Testis (tissue), 3 donors: ENCODE results near the gene AGO3. TPM values are rescaled to one million over a fixed set of nuclear protein-coding genes. Genes with fewer than 3 reads are reported as not detected.

ENCODE experiments used
- DNase-seq: peaks from one replicate; pipeline ENCODE4 v3.0.0-alpha.2; 2019
- H3K27ac ChIP-seq, 2 donors: fragments of 200-600 bp; sonication (generic); one replicate each; pipeline ENCODE4 v1.5.1; 2019
- H3K27me3 ChIP-seq: fragments of 200-600 bp; sonication (generic); one replicate; pipeline ENCODE4 v1.5.1; 2019
- H3K36me3 ChIP-seq: fragments of 200-600 bp; sonication (generic); one replicate; pipeline ENCODE4 v1.5.1; 2017; ENCODE audit warnings: low read depth; ENCODE audit errors: missing control alignments
- H3K4me1 ChIP-seq: fragments of 200-600 bp; sonication (generic); one replicate; pipeline ENCODE4 v1.5.1; 2019
- H3K4me3 ChIP-seq, 2 donors: fragments of 200-600 bp; sonication (generic); one replicate each; pipeline ENCODE4 v1.5.1; 2017 to 2019
- H3K9me3 ChIP-seq: fragments of 200-600 bp; sonication (generic); one replicate; pipeline ENCODE4 v1.5.1; 2017
- CTCF ChIP-seq, 3 experiments: fragments of 450-650 bp in 2 of 3; fragments of 200-600 bp in 1 of 3; sonication (generic) in 1 of 3; IDR thresholded peaks; one replicate each; pipeline ENCODE4 v1.5.1; 2016 to 2019; ENCODE audit warnings: antibody characterized with exemption in 3 of 3, mild to moderate bottlenecking in 2 of 3, moderate library complexity in 1 of 3
- POLR2A ChIP-seq: fragments of 450-650 bp; IDR thresholded peaks from one replicate; pipeline ENCODE4 v1.6.1; 2017; ENCODE audit warnings: antibody characterized with exemption, mild to moderate bottlenecking, moderate library complexity
- WGBS, 2 donors: methylation state at CpG; one replicate each; pipeline ENCODE4 v1.1.5; 2018; 5-methylcytosine and 5-hydroxymethylcytosine counted together
- intact Hi-C: fragments of 100-400 bp; cut with DNase I; formaldehyde crosslinking; loops from one replicate; pipeline ENCODE4 v1.15.1; 2023; ENCODE audit warnings: low total_unique reads
- polyA plus RNA-seq: library from polyadenylated mRNA; stranded (reverse); fragments of 350-450 nt; fragmentation: Illumina TruSeq; extraction: RNeasy Lipid Tissue Mini Kit (QIAGEN cat#74804); gene quantifications from one replicate; pipeline ENCODE4 v1.2.3, GENCODE V29; 2014; ENCODE audit warnings: low read depth, low replicate concordance; ENCODE audit not compliant: insufficient read depth
- total RNA-seq, 2 donors: library from RNA; depleted of rRNA; stranded (reverse); fragments of >200 nt; gene quantifications; one replicate each; pipeline ENCODE4 v1.2.3, GENCODE V29; 2016

Gene AGO3
- total and polyA plus RNA-seq, 3 donors from 2014 or later = 22.4 to 47.2 (median 42.6) TPM

DNA sequence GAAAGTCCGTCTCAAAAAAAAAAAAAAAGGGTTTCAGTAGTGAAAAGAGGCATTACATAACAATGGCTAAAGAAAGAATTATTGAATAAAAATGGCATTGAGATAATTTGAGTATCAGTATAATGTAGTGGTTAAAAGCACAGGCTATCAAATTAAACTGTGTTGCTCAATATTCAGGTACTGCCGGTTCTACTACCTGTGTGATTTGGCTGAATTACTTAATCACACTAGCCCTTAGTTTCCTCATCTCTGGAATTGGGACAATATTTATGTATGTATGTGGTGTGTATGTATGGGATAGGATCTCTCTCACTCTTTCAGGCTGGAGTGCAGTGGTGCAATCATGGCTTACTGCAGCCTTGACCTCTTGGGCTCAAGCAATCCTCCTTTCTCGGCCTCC is 96.9 kb downstream of the AGO3 start:
- Histone ChIP-seq H3K9me3 (no peaks in the 10 kb centered on the region), H3K4me1 (no peaks in the 10 kb centered on the region), H3K4me3 (no peak overlapping the region), H3K27ac (no peak overlapping the region), H3K36me3 (no peaks in the 10 kb centered on the region), H3K27me3 (no peaks in the 10 kb centered on the region)
- TF ChIP-seq CTCF (IDR thresholded peaks at IDR 0.05) = no peak
- TF ChIP-seq POLR2A = no peak
- no peak for DNase-seq
- 92 to 98% methylated on average over 3 of the region's 3 CpGs for WGBS, 2 donors
- intact Hi-C loops = no loop called here

- TF ChIP-seq POLR2A (no peak), CTCF (IDR thresholded peaks at IDR 0.05) (no peak)
- no peaks in the 10 kb centered on the region for H3K36me3 ChIP-seq
- H3K9me3 ChIP-seq = no peaks in the 10 kb centered on the region
- H3K4me3 ChIP-seq = no peak overlapping the region
- intact Hi-C loops = no loop called here
- DNase-seq = no peak
- no peaks in the 10 kb centered on the region for H3K4me1 ChIP-seq
- WGBS, 2 donors = 93 to 97% methylated on average over 2 of the region's 2 CpGs
- no peaks in the 10 kb centered on the region for H3K27me3 ChIP-seq
- H3K27ac ChIP-seq = no peak overlapping the region
Measured at GRCh38 chr1:36031441-36031840, 100.5 kb downstream of the AGO3 start.

- H3K4me3 ChIP-seq = no peak overlapping the region
- H3K9me3 ChIP-seq = no peaks in the 10 kb centered on the region
- TF ChIP-seq CTCF (IDR thresholded peaks at IDR 0.05) = no peak
- no peak for TF ChIP-seq POLR2A
- no peaks in the 10 kb centered on the region for H3K27me3 ChIP-seq
- intact Hi-C loops = no loop called here
- H3K36me3 ChIP-seq = no peaks in the 10 kb centered on the region
- H3K4me1 ChIP-seq = no peaks in the 10 kb centered on the region
- no peak overlapping the region for H3K27ac ChIP-seq
- DNase-seq = no peak
Measured at GRCh38 chr1:36034692-36035091, 103.8 kb downstream of the AGO3 start.

DNA sequence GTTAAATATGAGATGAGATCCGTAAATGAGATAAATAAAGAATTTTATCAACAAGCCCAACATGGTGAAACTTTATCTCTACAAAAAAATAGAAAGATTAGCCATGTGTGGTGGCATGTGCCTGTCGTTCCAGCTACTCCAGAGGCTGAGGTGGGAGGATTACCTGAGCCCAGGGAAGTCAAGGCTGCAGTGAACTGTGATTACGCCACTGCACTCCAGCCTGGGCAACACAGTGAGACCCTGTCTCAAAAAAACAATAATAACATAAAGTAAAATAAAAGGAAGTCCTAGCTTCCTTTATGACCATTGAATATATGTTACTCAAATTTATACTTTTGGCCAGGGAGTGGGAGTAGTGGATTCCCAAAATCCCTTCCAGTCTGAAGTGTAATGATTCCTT is 104.2 kb downstream of the AGO3 start:
- no peaks in the 10 kb centered on the region for H3K27me3 ChIP-seq
- H3K27ac ChIP-seq = no peak overlapping the region
- no peaks in the 10 kb centered on the region for H3K4me1 ChIP-seq
- no peaks in the 10 kb centered on the region for H3K36me3 ChIP-seq
- intact Hi-C loops = no loop called here
- no peak for DNase-seq
- 77 to 83% methylated on average over 3 of the region's 3 CpGs for WGBS, 2 donors
- H3K9me3 ChIP-seq = no peaks in the 10 kb centered on the region
- TF ChIP-seq POLR2A (no peak), CTCF (IDR thresholded peaks at IDR 0.05) (no peak)
- no peak overlapping the region for H3K4me3 ChIP-seq

DNA sequence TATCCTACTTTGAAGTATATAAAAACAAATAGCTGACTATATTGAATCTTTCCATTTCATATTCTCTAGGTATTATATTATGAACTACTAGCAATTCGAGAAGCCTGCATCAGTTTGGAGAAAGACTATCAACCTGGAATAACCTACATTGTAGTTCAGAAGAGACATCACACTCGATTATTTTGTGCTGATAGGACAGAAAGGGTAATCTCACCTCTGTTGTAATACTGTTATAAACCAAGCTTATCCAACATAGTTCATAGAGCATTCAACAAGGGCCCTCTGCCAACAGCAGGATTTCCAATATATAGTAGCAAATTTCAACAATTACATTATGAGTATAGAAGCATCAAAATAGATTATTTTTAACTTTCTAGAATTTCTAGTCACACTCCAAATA is 109.3 kb downstream of the AGO3 start:
- Histone ChIP-seq H3K36me3 (no peaks in the 10 kb centered on the region), H3K27me3 (no peaks in the 10 kb centered on the region), H3K9me3 (no peaks in the 10 kb centered on the region), H3K4me1 (no peaks in the 10 kb centered on the region), H3K4me3 (no peak overlapping the region), H3K27ac (no peak overlapping the region)
- 84 to 92% methylated on average over 2 of the region's 2 CpGs for WGBS, 2 donors
- TF ChIP-seq POLR2A (no peak), CTCF (IDR thresholded peaks at IDR 0.05) (no peak)
- DNase-seq = no peak
- intact Hi-C loops = no loop called here
